Adrenal gland (tissue), 12 donors: ENCODE results near the gene RNF141. TPM values are rescaled to one million over a fixed set of nuclear protein-coding genes. Genes with fewer than 3 reads are reported as not detected.
A peak's percentile ranks its signal among the peaks of the same experiment; 100 is the strongest.

Experiments used
- DNase-seq, 7 donors: peaks; one replicate each; pipeline ENCODE4 v3.0.0-alpha.2; 2019 to 2020
- H3K27ac ChIP-seq, 5 donors: fragments of 200-600 bp; sonication (generic) in 4 of 5; 1 replicate in 3 of 5; 2 replicates in 2 of 5; pipeline versions ENCODE4 v1.5.1 to v1.8.0; 2016 to 2020; ENCODE audit warnings: mild to moderate bottlenecking in 1 of 5
- H3K27me3 ChIP-seq: fragments of 200-600 bp; 2 replicates; pipeline ENCODE4 v1.8.0; 2021
- H3K36me3 ChIP-seq, 2 donors: fragments of 200-600 bp; replicated peaks in 1 of 2; 1 replicate in 1 of 2; 2 replicates in 1 of 2; pipeline versions ENCODE4 v1.5.1 to v1.8.0; 2018 to 2022
- H3K4me1 ChIP-seq, 2 donors: fragments of 200-600 bp; replicated peaks in 1 of 2; 1 replicate in 1 of 2; 2 replicates in 1 of 2; pipeline versions ENCODE4 v1.5.1 to v1.8.0; 2018 to 2021
- H3K4me3 ChIP-seq, 4 donors: fragments of 200-600 bp; sonication (generic) in 3 of 4; one replicate each; pipeline ENCODE4 v1.5.1; 2016 to 2018
- H3K9me3 ChIP-seq, 3 donors: fragments of 200-600 bp; sonication (generic) in 1 of 3; replicated peaks in 1 of 3; 1 replicate in 2 of 3; 2 replicates in 1 of 3; pipeline versions ENCODE4 v1.5.1 to v1.8.0; 2016 to 2021
- CTCF ChIP-seq, 6 experiments: fragments of 450-650 bp in 4 of 6; fragments of 200-600 bp in 2 of 6; sonication (generic) in 1 of 6; IDR thresholded peaks; 1 replicate in 5 of 6; 2 replicates in 1 of 6; pipeline versions ENCODE4 v1.5.1 to v1.8.0; 2016 to 2021; ENCODE audit warnings: antibody characterized with exemption in 6 of 6, mild to moderate bottlenecking in 2 of 6, moderate library complexity in 1 of 6
- POLR2A ChIP-seq, 2 donors: fragments of 450-650 bp; IDR thresholded peaks; one replicate each; pipeline ENCODE4 v1.6.1; 2017; ENCODE audit warnings: antibody characterized with exemption in 2 of 2, mild to moderate bottlenecking in 2 of 2, moderate library complexity in 1 of 2
- WGBS, 4 donors: extraction: QIAGEN DNeasy Blood & Tissue Kit in 2 of 4; methylation state at CpG; one replicate each; pipeline versions ENCODE4 v1.1.5 to v1.1.7; 2013 to 2017; 5-methylcytosine and 5-hydroxymethylcytosine counted together
- intact Hi-C, 2 donors: fragments of 100-400 bp; cut with DNase I; formaldehyde crosslinking; loops; one replicate each; pipeline versions ENCODE4 v1.14.1 to v1.15.0; 2022 to 2023
- polyA plus RNA-seq, 3 donors: library from polyadenylated mRNA; stranded (reverse); fragments of 200-250 nt in 2 of 3; fragments of 350-450 nt in 1 of 3; fragmentation: Illumina TruSeq in 1 of 3; extraction: RNeasy Lipid Tissue Mini Kit (QIAGEN cat#74804) in 1 of 3; gene quantifications; one replicate each; pipeline ENCODE4 v1.2.3, GENCODE V29; 2013 to 2014
- total RNA-seq, 9 donors: library from RNA; depleted of rRNA in 4 of 9; stranded (reverse); fragments of >200 nt in 4 of 9; fragments of 120-200 nt in 1 of 9; fragmentation: NEBNext Ultra II Directional in 1 of 9; extraction: Animal tissue kit (Norgen Biotek cat#: 25700) in 1 of 9; gene quantifications; one replicate each; pipeline versions ENCODE4 v1.1.0 to v1.2.4, GENCODE V29; 2013 to 2023
- donor health status: healthy with polysubstance abuse.
- donor health status: Bipolar disorder and iron deficiency.
- donor health status: DM: yes; HTN: yes; CAD: no.
- donor health status: DM: no; HTN: no; CAD: no.
- donor health status: DM: no; HTN: no; CAD: no.
- donor health status: DM: yes; HTN: yes; CAD: no.

RNF141 gene
- total and polyA plus RNA-seq, 12 donors, result 10.3 to 109 (median 56.1) TPM

- intact Hi-C loops, result no loop called here
- Histone ChIP-seq H3K4me3 (no peak overlapping the region), H3K27me3 (no peaks in the 10 kb centered on the region), H3K4me1 (peaks cover 0 to 24% of the 10 kb centered on the region in 2 donors), H3K27ac (no peak overlapping the region), H3K36me3 (peaks cover 0 to 19% of the 10 kb centered on the region in 2 donors), H3K9me3 (no peaks in the 10 kb centered on the region)
- no peak for DNase-seq
- 67 to 85% (median 73%) methylated on average over 2 of the region's 2 CpGs for WGBS, 4 donors
- TF ChIP-seq CTCF (IDR thresholded peaks at IDR 0.05) (no peak), POLR2A (IDR thresholded peaks at IDR 0.05) (no peak)
Measured at GRCh38 chr11:10534316-10534715, 6.7 kb downstream of the RNF141 start.

GRCh38 chr11:10533323-10533722, 7.7 kb downstream of the RNF141 start:
- DNase-seq, result no peak
- no peaks in the 10 kb centered on the region for H3K9me3 ChIP-seq
- no peak for TF ChIP-seq CTCF (IDR thresholded peaks at IDR 0.05)
- no peak for TF ChIP-seq POLR2A (IDR thresholded peaks at IDR 0.05)
- H3K36me3 ChIP-seq, result peaks cover 0 to 29% of the 10 kb centered on the region in 2 donors
- peaks cover 0 to 19% of the 10 kb centered on the region in 2 donors for H3K4me1 ChIP-seq
- H3K27ac ChIP-seq, result no peak overlapping the region
- H3K27me3 ChIP-seq, result no peaks in the 10 kb centered on the region
- H3K4me3 ChIP-seq, result no peak overlapping the region
- intact Hi-C loops, result no loop called here

- H3K4me3 ChIP-seq, result no peak overlapping the region
- H3K27ac ChIP-seq, result no peak overlapping the region
- TF ChIP-seq CTCF (IDR thresholded peaks at IDR 0.05) (no peak), POLR2A (IDR thresholded peaks at IDR 0.05) (no peak)
- no peaks in the 10 kb centered on the region for H3K9me3 ChIP-seq
- no peaks in the 10 kb centered on the region for H3K27me3 ChIP-seq
- H3K4me1 ChIP-seq, result peaks cover 0 to 15% of the 10 kb centered on the region in 2 donors
- no peak for DNase-seq
- H3K36me3 ChIP-seq, result peaks cover 0 to 36% of the 10 kb centered on the region in 2 donors
- 62 to 93% (median 89%) methylated on average over 2 of the region's 2 CpGs for WGBS, 4 donors
- intact Hi-C loops, result no loop called here
Measured at GRCh38 chr11:10532526-10532925, 8.5 kb downstream of the RNF141 start.

- Histone ChIP-seq H3K27ac (peak overlapping the region in 2 of 5 donors; percentile 6 to 16), H3K4me3 (no peak overlapping the region), H3K27me3 (no peaks in the 10 kb centered on the region), H3K4me1 (peaks cover 0 to 19% of the 10 kb centered on the region in 2 donors), H3K9me3 (no peaks in the 10 kb centered on the region), H3K36me3 (peaks cover 0 to 49% of the 10 kb centered on the region in 2 donors)
- intact Hi-C loops, result loop anchor here in 1 of 2 donors (5.0 kb wide), 1 partner anchor 128 kb away; no protein-coding TSS in a partner anchor
- WGBS, 4 donors, result 72 to 84% (median 80%) methylated on average over 2 of the region's 2 CpGs
- DNase-seq, result no peak
- TF ChIP-seq CTCF (IDR thresholded peaks at IDR 0.05), result no peak
- no peak for TF ChIP-seq POLR2A (IDR thresholded peaks at IDR 0.05)
Measured at GRCh38 chr11:10529279-10529678, 11.7 kb downstream of the RNF141 start.
